ENCODE measurements around the gene MORN4.

DNA sequence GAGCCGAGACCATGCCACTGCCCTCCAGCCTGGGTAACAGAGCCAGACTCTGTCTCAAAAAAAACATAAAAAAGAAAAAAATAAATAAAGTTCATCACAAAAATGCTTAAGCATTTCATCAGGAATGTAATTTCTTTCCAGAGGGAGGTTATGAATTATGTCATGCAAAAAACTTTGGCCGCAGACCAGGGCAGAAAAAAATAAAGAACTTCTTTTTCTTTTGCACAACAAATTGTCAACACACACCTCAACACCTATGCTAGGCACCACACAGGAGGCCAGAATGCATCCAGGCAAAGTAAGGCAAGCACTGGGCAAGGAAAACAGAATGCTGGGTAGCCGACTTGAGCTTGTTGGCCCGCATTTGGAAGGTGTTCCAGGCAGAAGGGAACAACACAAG is 39.9 kb downstream of the MORN4 start:
- TF ChIP-seq, protein P1, sequence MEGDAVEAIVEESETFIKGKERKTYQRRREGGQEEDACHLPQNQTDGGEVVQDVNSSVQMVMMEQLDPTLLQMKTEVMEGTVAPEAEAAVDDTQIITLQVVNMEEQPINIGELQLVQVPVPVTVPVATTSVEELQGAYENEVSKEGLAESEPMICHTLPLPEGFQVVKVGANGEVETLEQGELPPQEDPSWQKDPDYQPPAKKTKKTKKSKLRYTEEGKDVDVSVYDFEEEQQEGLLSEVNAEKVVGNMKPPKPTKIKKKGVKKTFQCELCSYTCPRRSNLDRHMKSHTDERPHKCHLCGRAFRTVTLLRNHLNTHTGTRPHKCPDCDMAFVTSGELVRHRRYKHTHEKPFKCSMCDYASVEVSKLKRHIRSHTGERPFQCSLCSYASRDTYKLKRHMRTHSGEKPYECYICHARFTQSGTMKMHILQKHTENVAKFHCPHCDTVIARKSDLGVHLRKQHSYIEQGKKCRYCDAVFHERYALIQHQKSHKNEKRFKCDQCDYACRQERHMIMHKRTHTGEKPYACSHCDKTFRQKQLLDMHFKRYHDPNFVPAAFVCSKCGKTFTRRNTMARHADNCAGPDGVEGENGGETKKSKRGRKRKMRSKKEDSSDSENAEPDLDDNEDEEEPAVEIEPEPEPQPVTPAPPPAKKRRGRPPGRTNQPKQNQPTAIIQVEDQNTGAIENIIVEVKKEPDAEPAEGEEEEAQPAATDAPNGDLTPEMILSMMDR (IDR thresholded peaks at IDR 0.05): no peak
- TF ChIP-seq POLR2A (IDR thresholded peaks at IDR 0.05): no peak
